Measurements from ENCODE around the gene UBE2C.
"Not testable (repeated sequence)": the region's sequence is repeated elsewhere in the genome, so short reads cannot be mapped to it uniquely, and the experiment has no call there.

Gene UBE2C

DNA sequence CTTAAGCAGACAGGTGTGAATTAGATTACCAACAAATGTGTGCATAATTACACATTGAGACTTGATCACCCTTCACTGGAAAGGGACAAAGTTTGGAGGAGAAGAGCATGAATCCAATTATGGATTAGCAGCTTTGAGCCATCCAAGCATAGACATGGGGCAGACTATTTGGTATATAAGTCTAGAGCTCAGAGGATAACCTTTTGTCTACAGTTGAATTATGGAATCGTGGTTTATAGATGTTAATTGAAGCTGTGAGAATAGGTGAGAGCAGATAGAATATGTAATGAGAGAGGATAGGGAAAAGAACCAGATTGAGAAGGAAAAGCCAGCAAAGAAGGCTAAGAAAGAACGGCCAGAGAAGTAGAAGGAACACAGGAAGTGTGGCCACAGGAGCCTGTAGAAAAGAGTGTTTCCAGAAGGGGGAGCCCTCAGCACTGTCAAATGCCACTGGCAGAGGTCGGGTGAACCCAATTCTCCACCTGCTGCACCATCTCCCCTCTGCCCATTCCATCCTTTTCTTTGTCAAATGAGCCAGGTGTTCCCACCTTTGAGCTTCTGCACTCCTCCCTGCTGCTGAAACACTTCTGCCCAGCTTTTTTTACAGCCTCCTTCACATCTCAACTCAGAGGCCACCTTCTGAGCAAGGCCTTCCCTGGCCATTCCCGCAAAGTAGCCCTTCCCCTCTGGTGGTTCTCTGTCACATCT is 13.4 kb upstream of the UBE2C start:
- peak; percentile 53 to 58 for DNase-seq

DNA sequence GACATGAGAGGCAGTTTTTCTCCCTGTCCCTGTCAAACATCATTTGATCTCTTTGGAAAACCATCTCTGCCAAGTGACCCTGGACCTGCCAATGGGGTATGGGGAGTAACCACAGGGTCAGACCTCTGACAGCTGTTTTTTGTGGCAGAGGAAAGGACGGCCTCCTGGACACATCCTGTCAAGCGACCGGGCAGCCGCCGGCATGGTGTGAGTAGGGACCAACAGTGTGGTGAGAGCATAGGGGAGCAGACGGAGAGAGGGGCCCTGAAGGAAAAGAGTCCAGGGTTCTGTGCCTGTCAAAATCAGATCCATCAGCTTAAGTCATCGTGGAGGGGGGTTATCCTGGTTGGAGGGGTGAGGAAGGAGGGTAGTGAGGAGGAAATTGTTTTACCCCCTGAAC is 10.6 kb upstream of the UBE2C start:
- no peak for DNase-seq

DNA sequence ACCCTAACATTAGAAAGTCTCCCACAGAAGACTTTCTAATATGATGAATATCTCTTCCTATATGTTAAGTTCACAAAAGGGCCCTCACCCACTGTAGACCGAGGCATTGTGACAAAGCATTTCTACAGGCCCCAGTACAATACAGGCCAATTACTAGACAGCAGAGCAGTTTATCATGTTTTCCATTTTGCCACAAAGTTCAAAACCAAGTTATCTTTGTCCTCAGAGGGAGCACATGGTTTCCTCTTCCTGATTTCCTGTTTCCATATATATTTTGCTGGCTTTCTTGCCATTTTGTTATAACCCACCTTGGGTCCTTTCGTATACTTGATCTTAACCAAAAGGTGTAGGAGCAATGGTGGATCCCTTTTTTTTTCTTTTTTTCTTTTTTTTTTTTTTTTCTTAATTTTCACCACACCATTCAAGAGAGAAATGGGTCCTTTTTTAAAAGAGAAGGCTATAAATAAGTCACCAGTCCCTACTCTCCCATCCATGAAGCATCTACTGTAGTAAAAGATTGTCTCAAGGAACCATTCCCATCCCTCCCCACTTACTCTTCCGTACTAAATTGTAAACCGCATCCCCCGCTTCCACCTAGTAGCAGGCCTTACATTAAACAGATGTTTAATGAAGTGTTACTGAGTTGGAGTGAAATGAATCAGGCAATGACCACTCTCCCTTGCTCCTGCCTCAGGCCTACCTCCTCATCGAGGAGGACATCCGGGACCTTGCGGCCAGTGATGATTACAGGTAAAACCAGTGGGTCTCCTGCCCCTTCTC is 2.1 kb upstream of the UBE2C start:
- DNase-seq: no peak

GRCh38 chr20:45813006-45813340 is 529 bp downstream of the UBE2C start:
- DNase-seq: no peak

- DNase-seq: no peak
Observed at GRCh38 chr20:45813489-45813888, 1.0 kb downstream of the UBE2C start.

GRCh38 chr20:45814314-45814713 is 1.9 kb downstream of the UBE2C start:
- no peak for DNase-seq

DNA sequence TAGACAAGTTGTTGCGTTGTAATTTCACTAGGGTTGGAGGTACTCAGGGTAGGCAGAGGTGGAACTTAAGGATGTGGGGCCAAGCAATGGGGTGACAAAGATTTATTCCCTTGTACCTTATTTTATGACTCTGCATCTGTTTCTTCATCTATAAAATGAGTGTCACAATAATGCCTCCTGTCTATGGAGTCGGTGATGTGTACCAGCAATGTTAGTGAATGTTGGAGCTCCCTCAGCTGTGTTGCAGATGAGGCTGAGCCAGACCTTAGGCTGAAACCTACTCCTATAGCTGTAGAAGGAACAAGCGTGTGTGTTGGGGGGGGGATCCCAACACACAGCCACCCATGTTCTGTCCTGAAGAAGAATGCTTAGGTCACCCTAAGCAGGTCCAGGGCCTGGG is 4.5 kb downstream of the UBE2C start:
- DNase-seq: no peak

- no peak for DNase-seq
Observed at GRCh38 chr20:45817376-45818194, 5.1 kb downstream of the UBE2C start.

GRCh38 chr20:45818239-45818638 is 5.8 kb downstream of the UBE2C start:
- no peak for DNase-seq

DNA sequence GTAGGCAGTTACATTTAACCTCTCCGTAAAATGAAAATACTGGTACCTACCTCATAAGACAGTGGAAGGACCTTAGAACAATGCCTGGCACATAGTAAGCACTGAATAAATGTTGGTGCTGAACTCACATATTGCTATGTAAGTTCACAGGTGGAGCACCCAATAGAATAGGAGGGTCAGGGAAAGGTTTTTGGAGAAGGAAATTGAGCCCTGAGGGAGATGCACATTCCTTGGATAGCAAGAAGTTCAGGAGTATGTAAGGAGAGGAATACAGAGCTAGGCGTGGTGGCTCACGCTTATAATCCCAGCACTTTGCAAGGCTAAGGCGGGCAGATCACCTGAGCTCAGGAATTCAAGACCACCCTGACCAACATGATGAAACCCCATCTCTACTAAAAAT is 7.0 kb downstream of the UBE2C start:
- no peak for DNase-seq

GRCh38 chr20:45821947-45822346 is 9.5 kb downstream of the UBE2C start:
- DNase-seq: no peak

DNA sequence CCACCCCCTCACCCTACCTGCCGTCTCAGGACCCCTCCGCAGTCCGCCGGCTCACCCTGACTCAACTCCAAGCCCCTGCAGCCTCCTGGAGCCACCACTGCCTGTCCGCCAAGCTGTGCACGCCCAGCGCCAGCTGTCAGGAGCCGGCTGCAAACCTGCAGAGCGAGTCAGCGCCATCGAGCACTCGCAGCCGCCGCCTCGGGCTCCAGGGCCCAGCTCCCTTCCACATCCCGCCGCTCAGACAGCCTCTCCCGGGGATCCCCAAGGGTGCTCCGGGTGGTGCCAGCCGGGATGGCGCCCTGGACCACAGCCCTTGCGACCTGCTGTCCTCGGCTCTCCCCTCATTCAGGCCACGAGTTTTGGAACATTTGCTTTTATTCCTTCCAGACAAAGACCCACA is 10.4 kb downstream of the UBE2C start:
- no peak for DNase-seq

DNA sequence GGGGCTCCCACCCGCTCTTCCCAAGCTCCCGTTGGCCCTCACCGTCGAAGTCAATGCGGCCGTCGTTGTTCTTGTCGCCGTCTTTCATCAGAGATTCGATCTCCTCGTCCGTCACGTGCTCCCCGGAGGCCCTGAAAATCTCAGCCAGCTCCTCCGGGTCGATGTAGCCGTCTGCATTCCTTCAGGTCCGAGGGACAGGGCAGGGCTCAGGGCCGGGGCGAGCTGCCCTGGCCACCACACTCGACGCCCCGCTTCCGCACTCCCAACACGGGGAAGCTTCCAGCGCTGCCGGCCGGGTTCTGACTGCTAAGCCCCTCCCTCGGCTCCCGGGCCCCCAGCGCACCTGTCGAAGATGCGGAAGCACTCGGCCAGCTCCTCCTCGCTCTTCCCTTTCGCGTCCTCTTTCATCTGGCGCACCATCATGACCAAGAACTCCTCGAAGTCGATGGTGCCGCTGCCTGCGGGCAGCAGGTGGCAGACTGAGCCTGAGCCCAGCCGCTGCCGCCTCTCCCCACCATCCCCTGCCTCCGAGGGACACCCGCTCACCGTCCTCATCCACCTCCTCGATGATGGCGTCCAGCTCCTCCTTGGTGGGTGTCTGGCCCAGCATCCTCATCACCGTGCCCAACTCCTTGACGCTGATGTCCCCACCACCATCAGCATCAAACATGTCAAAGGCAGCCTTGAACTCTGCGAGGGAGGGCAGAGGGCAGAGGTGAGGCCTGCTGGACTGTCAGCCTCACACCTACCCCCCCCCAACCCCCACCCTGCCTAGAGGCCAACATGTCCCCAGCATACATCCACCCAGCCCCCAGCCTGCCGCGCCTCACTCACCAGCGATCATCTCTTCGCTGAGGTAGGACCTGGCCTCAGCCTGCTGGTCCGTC is 11.7 kb downstream of the UBE2C start:
- peak; percentile 43 to 50 for DNase-seq

DNA sequence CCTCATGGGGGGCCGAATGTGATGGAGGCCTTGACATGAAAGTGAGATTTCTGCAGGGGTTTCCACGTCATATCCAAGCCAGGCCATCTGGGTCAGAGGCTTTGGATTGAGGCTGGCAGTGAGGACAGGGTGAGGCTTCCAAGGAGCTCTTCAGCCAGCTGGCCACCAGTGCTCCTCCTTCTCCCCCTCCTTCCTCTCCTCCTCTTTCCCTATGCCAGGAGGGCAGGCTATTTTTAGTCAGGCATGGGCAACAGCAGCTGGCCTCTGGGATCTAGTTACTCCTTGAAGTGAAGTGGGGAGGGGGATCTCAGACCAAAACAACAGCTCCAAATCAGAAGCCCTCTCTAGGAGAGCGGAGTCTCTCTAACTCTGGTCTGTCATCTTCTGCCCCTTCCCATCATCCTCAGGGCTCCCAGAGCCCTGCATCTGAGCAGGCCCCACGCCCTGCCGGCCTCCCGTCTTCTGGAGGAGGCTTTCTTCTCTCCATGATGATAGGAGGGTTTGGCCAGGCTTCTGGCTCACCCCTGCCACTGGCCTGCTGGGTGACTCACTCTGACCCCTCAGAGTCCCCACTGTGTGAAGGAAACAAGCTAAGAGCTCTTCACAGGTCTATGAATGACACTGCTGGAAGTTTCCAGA is 14.1 kb downstream of the UBE2C start:
- no peak for DNase-seq

- DNase-seq: no peak
Observed at GRCh38 chr20:45827030-45827652, 14.7 kb downstream of the UBE2C start, which contains the start of gene TNNC2. Gene TNNC2, minus strand, starts transcription at chr20:45827312. Its CDS starts 64 bp downstream, at chr20:45827248.

GRCh38 chr20:45827712-45828111 is 15.3 kb downstream of the UBE2C start:
- DNase-seq: no peak

DNA sequence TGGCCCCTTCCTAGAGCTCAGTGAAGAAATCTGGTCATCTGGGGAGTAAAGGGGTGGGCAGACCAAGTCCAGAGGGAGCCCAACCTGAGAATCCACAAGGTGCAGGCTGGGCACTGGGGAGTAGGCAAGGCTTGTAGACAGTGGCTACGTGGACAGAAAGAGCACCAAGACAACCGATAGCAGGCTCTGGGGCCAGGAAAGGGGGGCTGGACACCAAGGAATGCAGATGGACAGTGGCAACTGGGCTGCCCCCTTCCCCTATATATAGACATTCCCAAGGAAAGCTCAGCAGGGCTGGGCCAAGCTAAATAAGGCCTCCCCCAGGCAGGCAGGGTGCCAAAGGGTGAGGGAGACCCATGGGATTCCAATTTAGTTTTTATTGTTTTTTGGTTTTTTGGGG is 16.1 kb downstream of the UBE2C start:
- no peak for DNase-seq

GRCh38 chr20:45829673-45830106 is 17.2 kb downstream of the UBE2C start:
- not testable (repeated sequence) for DNase-seq

GRCh38 chr20:45832619-45833018 is 20.2 kb downstream of the UBE2C start:
- no peak for DNase-seq

GRCh38 chr20:45833030-45833882 is 20.8 kb downstream of the UBE2C start, which contains the start of gene SNX21:
Gene SNX21, plus strand, starts transcription at chr20:45833799. Its CDS starts 121 bp downstream, at chr20:45833920.
- DNase-seq: no peak
